ENCODE data around the gene LAIR2. TPM values are rescaled to one million over a fixed set of nuclear protein-coding genes. Genes with fewer than 3 reads are reported as not detected.
A peak's percentile ranks its signal among the peaks of the same experiment; 100 is the strongest.

The LAIR2 gene
- total and polyA plus RNA-seq, 8 donors = 0.30 TPM; not detected in 7

DNA sequence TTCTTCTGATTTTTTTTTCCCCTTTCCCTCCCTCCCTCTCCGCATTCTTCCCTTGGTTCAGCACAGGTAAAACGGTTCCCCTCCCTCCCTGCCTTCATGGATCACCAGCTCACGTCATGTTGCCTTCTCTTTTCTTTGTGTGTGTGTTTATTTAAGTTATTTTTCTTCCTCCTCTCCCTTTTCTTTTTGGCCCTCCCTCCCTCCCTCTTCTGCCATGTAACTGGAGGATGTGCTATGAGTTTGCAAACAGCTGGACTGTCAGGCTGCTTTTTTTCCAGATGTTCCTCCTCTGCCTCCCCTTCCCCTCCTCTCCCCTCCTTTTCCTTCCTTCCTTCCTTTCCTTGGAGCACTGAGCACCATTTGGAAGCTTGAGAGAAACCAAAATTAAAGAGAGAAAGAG, 41.0 kb upstream of the LAIR2 start:
- peak overlapping the region in 2 of 4 donors; percentile 46 to 65 for H3K4me3 ChIP-seq
- H3K4me1 ChIP-seq = peaks cover 32 to 71% (median 59%) of the 10 kb centered on the region in 4 donors
- H3K27ac ChIP-seq = peak overlapping the region; percentile 98 to 99 (median 99)
- no peak for TF ChIP-seq POLR2A (IDR thresholded peaks at IDR 0.05)
- TF ChIP-seq POLR2AphosphoS5 (IDR thresholded peaks at IDR 0.05) = no peak
- TF ChIP-seq, protein P1, sequence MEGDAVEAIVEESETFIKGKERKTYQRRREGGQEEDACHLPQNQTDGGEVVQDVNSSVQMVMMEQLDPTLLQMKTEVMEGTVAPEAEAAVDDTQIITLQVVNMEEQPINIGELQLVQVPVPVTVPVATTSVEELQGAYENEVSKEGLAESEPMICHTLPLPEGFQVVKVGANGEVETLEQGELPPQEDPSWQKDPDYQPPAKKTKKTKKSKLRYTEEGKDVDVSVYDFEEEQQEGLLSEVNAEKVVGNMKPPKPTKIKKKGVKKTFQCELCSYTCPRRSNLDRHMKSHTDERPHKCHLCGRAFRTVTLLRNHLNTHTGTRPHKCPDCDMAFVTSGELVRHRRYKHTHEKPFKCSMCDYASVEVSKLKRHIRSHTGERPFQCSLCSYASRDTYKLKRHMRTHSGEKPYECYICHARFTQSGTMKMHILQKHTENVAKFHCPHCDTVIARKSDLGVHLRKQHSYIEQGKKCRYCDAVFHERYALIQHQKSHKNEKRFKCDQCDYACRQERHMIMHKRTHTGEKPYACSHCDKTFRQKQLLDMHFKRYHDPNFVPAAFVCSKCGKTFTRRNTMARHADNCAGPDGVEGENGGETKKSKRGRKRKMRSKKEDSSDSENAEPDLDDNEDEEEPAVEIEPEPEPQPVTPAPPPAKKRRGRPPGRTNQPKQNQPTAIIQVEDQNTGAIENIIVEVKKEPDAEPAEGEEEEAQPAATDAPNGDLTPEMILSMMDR (IDR thresholded peaks at IDR 0.05) = no peak
- no peak for TF ChIP-seq EP300 (IDR thresholded peaks at IDR 0.05)
- H3K27me3 ChIP-seq = no peaks in the 10 kb centered on the region
- H3K9me3 ChIP-seq = no peaks in the 10 kb centered on the region
- 17 to 34% (median 29%) methylated on average over 3 of the region's 3 CpGs for WGBS, 5 donors
- intact Hi-C loops (cut with DNase I; ENCODE audit: low total_unique reads) = no loop called here
- peaks cover 44 to 58% (median 56%) of the 10 kb centered on the region in 4 donors for H3K36me3 ChIP-seq
- DNase-seq = peak in 1 of 2 donors; percentile 83

DNA sequence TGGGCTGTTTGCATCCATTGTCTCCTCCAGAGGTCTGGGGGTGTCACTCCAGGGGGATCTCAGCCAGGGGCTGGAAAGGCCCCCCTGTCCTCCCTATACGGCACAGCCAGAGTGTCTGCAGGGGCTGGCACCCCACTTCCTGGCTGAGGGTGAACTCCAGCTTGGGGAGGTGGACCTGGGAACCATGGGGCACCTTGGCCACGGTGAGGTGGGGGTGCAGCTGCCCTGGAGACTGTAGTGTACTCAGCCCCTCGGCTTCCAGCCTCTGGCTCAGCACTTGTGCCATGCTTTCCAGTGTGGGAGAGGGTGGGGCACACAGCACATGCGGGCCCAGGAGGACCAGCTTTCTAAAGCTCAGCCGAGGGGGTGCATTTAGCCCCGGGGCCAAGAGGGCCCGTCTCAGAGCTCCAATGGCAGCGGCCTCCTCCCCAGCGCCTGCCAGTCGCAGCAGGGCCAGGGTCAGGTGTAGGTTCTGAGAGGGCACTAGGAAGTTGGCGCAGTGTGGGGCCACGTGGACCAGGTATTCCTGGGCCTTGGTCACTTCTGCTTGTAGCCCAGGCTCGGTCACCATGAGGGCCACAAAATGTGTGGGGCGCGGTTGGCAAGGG, 40.5 kb upstream of the LAIR2 start:
- TF ChIP-seq POLR2AphosphoS5 (IDR thresholded peaks at IDR 0.05) (peak in 1 of 3 donors; percentile 8), POLR2A (IDR thresholded peaks at IDR 0.05) (no peak)
- Histone ChIP-seq H3K4me1 (peaks cover 32 to 72% (median 64%) of the 10 kb centered on the region in 4 donors), H3K27ac (peak overlapping the region; percentile 98 to 99 (median 99)), H3K36me3 (peaks cover 39 to 52% (median 51%) of the 10 kb centered on the region in 4 donors), H3K9me3 (no peaks in the 10 kb centered on the region), H3K27me3 (no peaks in the 10 kb centered on the region), H3K4me3 (peak overlapping the region; percentile 46 to 70 (median 66))
- peak; percentile 50 to 54 for DNase-seq
- 30 to 37% (median 35%) methylated on average over 1 to 15 of the region's 15 CpGs for WGBS, 5 donors
- intact Hi-C loops (cut with DNase I; ENCODE audit: low total_unique reads) = no loop called here

DNA sequence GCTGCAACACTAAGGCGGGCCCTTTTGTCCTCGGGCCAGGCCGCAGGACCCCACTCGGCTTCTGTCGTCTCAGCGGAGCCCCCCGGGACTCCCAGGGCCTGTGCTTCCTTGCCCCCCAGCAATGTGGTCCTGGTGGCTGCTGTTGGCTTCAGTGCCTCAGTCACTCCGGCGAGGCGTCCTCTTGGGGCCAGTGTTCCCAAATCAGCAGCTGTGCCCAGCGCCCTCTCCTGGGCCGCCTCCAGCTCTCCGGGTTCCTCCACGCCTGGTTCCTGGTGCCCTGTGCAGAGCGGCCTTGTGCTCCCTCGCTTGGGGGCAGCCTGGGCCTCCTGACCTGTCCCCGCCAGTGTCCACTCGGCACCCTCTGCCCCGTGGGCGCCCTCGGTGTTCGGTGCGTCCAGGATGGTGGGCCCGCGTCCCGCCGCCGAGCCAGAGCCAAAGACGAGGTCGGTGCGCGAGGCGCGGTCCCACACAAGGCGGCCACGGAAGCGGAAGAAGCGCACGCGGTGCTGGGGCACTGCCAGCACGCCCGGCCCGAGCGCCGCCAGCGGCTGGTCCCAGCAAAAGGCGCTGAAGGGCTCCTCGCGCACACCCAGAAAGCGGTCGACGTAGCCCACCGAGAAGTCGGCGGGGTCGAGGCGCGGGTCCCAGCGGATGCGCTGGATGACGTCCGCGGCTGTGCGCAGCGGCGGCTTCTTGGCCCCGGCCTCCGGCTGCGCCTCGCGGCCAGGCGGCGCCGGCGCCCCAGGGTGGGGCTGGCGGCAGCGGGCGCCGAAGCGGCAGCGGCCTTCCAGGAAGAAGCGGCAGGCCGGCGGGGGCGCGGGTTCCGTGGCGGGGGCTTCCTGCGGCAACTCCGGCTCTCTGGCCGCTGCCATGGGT, 39.7 kb upstream of the LAIR2 start:
- intact Hi-C loops (cut with DNase I; ENCODE audit: low total_unique reads) = no loop called here
- Histone ChIP-seq H3K27ac (peak overlapping the region; percentile 98 to 99 (median 99)), H3K4me3 (peak overlapping the region; percentile 46 to 70 (median 66)), H3K36me3 (peaks cover 32 to 45% (median 44%) of the 10 kb centered on the region in 4 donors), H3K9me3 (no peaks in the 10 kb centered on the region), H3K27me3 (no peaks in the 10 kb centered on the region), H3K4me1 (peaks cover 32 to 78% (median 68%) of the 10 kb centered on the region in 4 donors)
- DNase-seq = peak; percentile 81 to 89
- WGBS, 5 donors = 0 to 5% (median 3%) methylated on average over 26 to 91 of the region's 91 CpGs
- TF ChIP-seq, protein P1 (IDR thresholded peaks at IDR 0.05) = no peak
- TF ChIP-seq POLR2A (IDR thresholded peaks at IDR 0.05) (no peak), POLR2AphosphoS5 (IDR thresholded peaks at IDR 0.05) (peak; percentile 32 to 89 (median 81)), EP300 (IDR thresholded peaks at IDR 0.05) (no peak)

DNA sequence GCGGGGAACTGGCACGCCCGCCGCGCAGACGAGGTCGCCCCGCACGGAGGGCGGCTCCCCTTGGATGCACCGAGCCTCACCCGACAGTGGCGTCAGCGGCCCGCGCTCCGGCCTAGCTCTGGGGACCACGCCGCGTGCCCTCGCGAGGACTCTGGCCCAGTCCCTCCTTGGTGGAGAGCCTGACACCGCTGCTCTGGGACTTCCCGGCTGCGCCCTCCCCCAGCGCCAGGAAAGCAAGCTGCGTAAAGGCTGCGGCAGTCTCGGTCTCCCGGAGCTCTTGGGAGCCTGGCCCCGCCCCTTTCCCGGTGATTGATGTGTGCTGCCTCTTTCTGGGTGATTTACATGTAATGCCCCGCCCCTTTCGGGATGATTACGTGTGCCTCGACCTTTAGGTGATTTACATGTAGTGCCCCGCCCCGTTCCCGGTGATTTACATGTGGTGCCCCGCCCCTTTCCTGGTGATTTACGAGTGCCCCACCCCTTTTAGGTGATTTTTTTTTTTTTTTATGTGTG, 39.0 kb upstream of the LAIR2 start, which contains the start of gene LENG9:
LENG9 (minus strand) TSS at position 248 of the 513 bp plus-strand sequence. CDS start 252 bp downstream, outside the sequence.
- peak; percentile 99 to 100 for DNase-seq
- WGBS, 5 donors = 0 to 1% (median 0%) methylated on average over 14 to 41 of the region's 41 CpGs

More for the DNA sequence above, 39.0 kb upstream of the LAIR2 start, which contains the start of gene LENG9:
- no peaks in the 10 kb centered on the region for H3K9me3 ChIP-seq
- no peaks in the 10 kb centered on the region for H3K27me3 ChIP-seq
- peak in 2 of 4 donors; percentile 80 to 83 for TF ChIP-seq POLR2A (IDR thresholded peaks at IDR 0.05)
- TF ChIP-seq POLR2AphosphoS5 (IDR thresholded peaks at IDR 0.05) = peak; percentile 87 to 98 (median 98)
- no peak for TF ChIP-seq EP300 (IDR thresholded peaks at IDR 0.05)
- TF ChIP-seq, protein P1 (IDR thresholded peaks at IDR 0.05) = no peak
- intact Hi-C loops (cut with DNase I; ENCODE audit: low total_unique reads) = no loop called here
- peak within 1 kb of the TSS; percentile 46 to 70 (median 66) for H3K4me3 ChIP-seq
- H3K4me1 ChIP-seq = peaks cover 32 to 79% (median 68%) of the 10 kb centered on the region in 4 donors
- H3K36me3 ChIP-seq = peaks cover 25 to 38% (median 37%) of the 10 kb centered on the region in 4 donors
- peak within 1 kb of the TSS; percentile 98 to 99 (median 99) for H3K27ac ChIP-seq
